PC-9 (cell line): Measurements from ENCODE around the gene DRG1. TPM values are rescaled to one million over a fixed set of nuclear protein-coding genes. Genes with fewer than 3 reads are reported as not detected.

Experiments used
- BruUV-seq: library from RNA; stranded (reverse); fragments of 400-500 nt; replicated peaks from 2 replicates; lab custom pipeline; 2021; lab: Mats Ljungman, UMichigan
- CTCF ChIA-PET: fragments of 300-600 bp; sonication (Branson Sonifier 250); formaldehyde crosslinking; loops from one replicate; lab custom pipeline; 2022; ENCODE audit warnings: antibody characterized with exemption; lab: Charles Lee
- POLR2A ChIA-PET: fragments of 300-600 bp; sonication (Branson Sonifier 250); formaldehyde crosslinking; loops from one replicate; lab custom pipeline; 2022; ENCODE audit warnings: antibody characterized with exemption; ENCODE audit not compliant: unreplicated experiment; lab: Charles Lee
- DNase-seq, 2 experiments: peaks; one replicate each; pipeline versions ENCODE4 v3.0.0 to v3.0.0-alpha.2; 2015 to 2022; ENCODE audit warnings: mixed read lengths in 1 of 2
- H2AFZ ChIP-seq: fragments of 200-600 bp; sonication (generic); 2 replicates; pipeline ENCODE4 v1.8.1; 2017; ENCODE audit warnings: antibody characterized with exemption
- H3F3A ChIP-seq: fragments of 200-600 bp; sonication (generic); 2 replicates; pipeline ENCODE4 v1.8.1; 2017; ENCODE audit warnings: antibody characterized with exemption, mild to moderate bottlenecking, low read depth; ENCODE audit not compliant: insufficient read depth
- H3K27ac ChIP-seq: fragments of 200-600 bp; sonication (generic); 2 replicates; pipeline ENCODE4 v1.6.1; 2016; ENCODE audit warnings: mixed run types
- H3K27me3 ChIP-seq: fragments of 200-600 bp; sonication (generic); 2 replicates; pipeline ENCODE4 v1.6.1; 2016; ENCODE audit warnings: low read depth, mixed run types; ENCODE audit not compliant: insufficient read depth
- H3K36me3 ChIP-seq: fragments of 200-600 bp; sonication (generic); 2 replicates; pipeline ENCODE4 v1.6.1; 2016; ENCODE audit warnings: low read depth, mixed run types
- H3K4me1 ChIP-seq: fragments of 200-600 bp; sonication (generic); replicated peaks from 2 replicates; pipeline ENCODE4 v1.6.1; 2016; ENCODE audit warnings: mixed run types; ENCODE audit not compliant: insufficient read depth
- H3K4me2 ChIP-seq: fragments of 200-600 bp; sonication (generic); 2 replicates; pipeline ENCODE4 v1.6.1; 2017; ENCODE audit warnings: mixed run types
- H3K4me3 ChIP-seq: fragments of 200-600 bp; sonication (generic); 2 replicates; pipeline ENCODE4 v1.6.1; 2016; ENCODE audit warnings: mixed run types
- H3K79me2 ChIP-seq: fragments of 200-600 bp; sonication (generic); 2 replicates; pipeline ENCODE4 v1.6.1; 2017; ENCODE audit warnings: low read depth, mixed run types
- H3K9me2 ChIP-seq: fragments of 200-600 bp; sonication (generic); 2 replicates; pipeline ENCODE4 v1.8.1; 2017; ENCODE audit warnings: mild to moderate bottlenecking; ENCODE audit not compliant: insufficient read depth
- H3K9me3 ChIP-seq: fragments of 200-600 bp; sonication (generic); 2 replicates; pipeline ENCODE4 v1.8.1; 2016; ENCODE audit warnings: low read depth; ENCODE audit not compliant: insufficient read depth
- H4K20me1 ChIP-seq: fragments of 200-600 bp; sonication (generic); 2 replicates; pipeline ENCODE4 v1.8.1; 2017; ENCODE audit not compliant: insufficient read depth
- CTCF ChIP-seq: fragments of 200-600 bp; sonication (generic); conservative IDR thresholded peaks from 2 replicates; pipeline ENCODE4 v1.6.1; 2017; ENCODE audit warnings: mixed run types, antibody characterized with exemption, mild to moderate bottlenecking, moderate library complexity
- EZH2 ChIP-seq: fragments of 200-600 bp; sonication (generic); IDR thresholded peaks from 2 replicates; pipeline ENCODE4 v1.8.0; 2017; ENCODE audit warnings: antibody characterized with exemption, low read depth
- intact Hi-C: fragments of 100-400 bp; cut with micrococcal nuclease; formaldehyde crosslinking; loops from one replicate; pipeline ENCODE4 v1.10.0; 2022; ENCODE audit not compliant: unreplicated experiment
- total RNA-seq: library from RNA; stranded (reverse); gene quantifications from 2 replicates; pipeline ENCODE4 v1.2.3, GENCODE V29; 2021

DRG1 gene
- total RNA-seq, 1 experiment from 2014 or later: 73.8 TPM

GRCh38 chr22:31448382-31448781 is 49.0 kb downstream of the DRG1 start:
- no peaks in the 10 kb centered on the region for H3K27me3 ChIP-seq
- no peak for DNase-seq
- no peak overlapping the region for H3K27ac ChIP-seq
- no peak overlapping the region for H3K4me3 ChIP-seq
- peaks cover 18% of the 10 kb centered on the region for H3F3A ChIP-seq
- ChIA-PET CTCF (no interaction called here), POLR2A (no interaction called here)
- no peaks in the 10 kb centered on the region for H3K4me1 ChIP-seq
- no peak overlapping the region for H2AFZ ChIP-seq
- no peak overlapping the region for H3K4me2 ChIP-seq
- H4K20me1 ChIP-seq: no peaks in the 10 kb centered on the region; the same call in 1 of the 2 replicates
- intact Hi-C loops: no loop called here
- H3K9me2 ChIP-seq: no peaks in the 10 kb centered on the region
- TF ChIP-seq CTCF: no peak
- no peak for TF ChIP-seq EZH2
- H3K79me2 ChIP-seq: no peaks in the 10 kb centered on the region
- H3K36me3 ChIP-seq: no peaks in the 10 kb centered on the region; the same call in 1 of the 2 replicates
- no TSS peak for BruUV-seq
- H3K9me3 ChIP-seq: no peaks in the 10 kb centered on the region

GRCh38 chr22:31449506-31449905 is 50.1 kb downstream of the DRG1 start:
- H3F3A ChIP-seq: peaks cover 18% of the 10 kb centered on the region
- POLR2A ChIA-PET: no interaction called here
- H3K4me2 ChIP-seq: no peak overlapping the region
- no peak overlapping the region for H3K4me3 ChIP-seq
- CTCF ChIA-PET: no interaction called here
- H3K27ac ChIP-seq: no peak overlapping the region
- H3K4me1 ChIP-seq: no peaks in the 10 kb centered on the region
- BruUV-seq: no TSS peak
- peaks cover 11% of the 10 kb centered on the region for H3K36me3 ChIP-seq
- H4K20me1 ChIP-seq: no peaks in the 10 kb centered on the region; the same call in 1 of the 2 replicates
- intact Hi-C loops: no loop called here
- H2AFZ ChIP-seq: no peak overlapping the region
- H3K27me3 ChIP-seq: no peaks in the 10 kb centered on the region
- no peaks in the 10 kb centered on the region for H3K9me2 ChIP-seq
- TF ChIP-seq EZH2: no peak
- no peak for TF ChIP-seq CTCF
- no peaks in the 10 kb centered on the region for H3K79me2 ChIP-seq
- no peak for DNase-seq
- no peaks in the 10 kb centered on the region for H3K9me3 ChIP-seq

GRCh38 chr22:31451709-31452571 is 52.5 kb downstream of the DRG1 start:
- no peaks in the 10 kb centered on the region for H3K9me3 ChIP-seq
- no peaks in the 10 kb centered on the region for H3K27me3 ChIP-seq
- no TSS peak for BruUV-seq
- ChIA-PET POLR2A (interaction anchor here (0.7 kb wide), 1 partner anchor 13 kb away, joined by 9 read pairs; no protein-coding TSS in a partner anchor), CTCF (interaction anchor here (0.5 to 1.0 kb wide), 6 partner anchors 9 to 519 kb away, joined by 3 to 14 read pairs (median 6); no protein-coding TSS in a partner anchor)
- peaks cover 15% of the 10 kb centered on the region; the same call in 1 of the 2 replicates for H3F3A ChIP-seq
- H3K4me3 ChIP-seq: no peak overlapping the region
- peak in 1 of 2 experiments; percentile 45 for DNase-seq
- no peak overlapping the region for H3K27ac ChIP-seq
- no peaks in the 10 kb centered on the region; the same call in 1 of the 2 replicates for H4K20me1 ChIP-seq
- intact Hi-C loops: loop anchor here (5.0 kb wide), 1 partner anchor 520 kb away; no protein-coding TSS in a partner anchor
- no peak overlapping the region for H2AFZ ChIP-seq
- H3K4me1 ChIP-seq: no peaks in the 10 kb centered on the region
- no peaks in the 10 kb centered on the region for H3K79me2 ChIP-seq
- no peak for TF ChIP-seq EZH2
- peak; percentile 65; the same call in 1 of the 2 replicates for TF ChIP-seq CTCF
- no peaks in the 10 kb centered on the region for H3K9me2 ChIP-seq
- no peak overlapping the region for H3K4me2 ChIP-seq
- peaks cover 18% of the 10 kb centered on the region for H3K36me3 ChIP-seq
